Measurements from ENCODE around the gene COL23A1.

Gene COL23A1

GRCh38 chr5:178432421-178433272 lies 157.5 kb downstream of the COL23A1 start:
- DNase-seq, result no peak

GRCh38 chr5:178431782-178432165 lies 158.4 kb downstream of the COL23A1 start:
- DNase-seq, result no peak

- DNase-seq, result no peak
Measured at GRCh38 chr5:178431063-178431781, 159.0 kb downstream of the COL23A1 start.

GRCh38 chr5:178430186-178431062 lies 159.8 kb downstream of the COL23A1 start:
- DNase-seq, result no peak

- no peak for DNase-seq
Measured at GRCh38 chr5:178429491-178430185, 160.6 kb downstream of the COL23A1 start.

- DNase-seq, result no peak
Measured at GRCh38 chr5:178429156-178429468, 161.1 kb downstream of the COL23A1 start.

GRCh38 chr5:178428341-178429155 lies 161.6 kb downstream of the COL23A1 start:
- DNase-seq, result no peak

- no peak for DNase-seq
Measured at GRCh38 chr5:178427576-178428197, 162.5 kb downstream of the COL23A1 start.

- DNase-seq, result no peak
Measured at GRCh38 chr5:178426326-178427130, 163.7 kb downstream of the COL23A1 start.

- DNase-seq, result no peak
Measured at GRCh38 chr5:178425621-178426068, 164.5 kb downstream of the COL23A1 start.

GRCh38 chr5:178424810-178425177 lies 165.4 kb downstream of the COL23A1 start:
- DNase-seq, result no peak

GRCh38 chr5:178423901-178424809 lies 166.0 kb downstream of the COL23A1 start:
- no peak for DNase-seq

- no peak for DNase-seq
Measured at GRCh38 chr5:178423431-178423830, 166.8 kb downstream of the COL23A1 start.

GRCh38 chr5:178422400-178422775 lies 167.8 kb downstream of the COL23A1 start:
- no peak for DNase-seq

- DNase-seq, result no peak
Measured at GRCh38 chr5:178421699-178422399, 168.3 kb downstream of the COL23A1 start.

GRCh38 chr5:178421128-178421527 lies 169.1 kb downstream of the COL23A1 start:
- no peak for DNase-seq

- no peak for DNase-seq
Measured at GRCh38 chr5:178420354-178420781, 169.8 kb downstream of the COL23A1 start.

GRCh38 chr5:178419651-178420050 lies 170.5 kb downstream of the COL23A1 start:
- no peak for DNase-seq

GRCh38 chr5:178419196-178419595 lies 171.0 kb downstream of the COL23A1 start:
- DNase-seq, result no peak

All from CD4-positive, alpha-beta T cell treated with Interleukin-4 for 1 hour (primary cell).